ENCODE data around the gene CELF5.
"Not testable (repeated sequence)": the region's sequence is repeated elsewhere in the genome, so short reads cannot be mapped to it uniquely, and the experiment has no call there.

CELF5 gene

DNA sequence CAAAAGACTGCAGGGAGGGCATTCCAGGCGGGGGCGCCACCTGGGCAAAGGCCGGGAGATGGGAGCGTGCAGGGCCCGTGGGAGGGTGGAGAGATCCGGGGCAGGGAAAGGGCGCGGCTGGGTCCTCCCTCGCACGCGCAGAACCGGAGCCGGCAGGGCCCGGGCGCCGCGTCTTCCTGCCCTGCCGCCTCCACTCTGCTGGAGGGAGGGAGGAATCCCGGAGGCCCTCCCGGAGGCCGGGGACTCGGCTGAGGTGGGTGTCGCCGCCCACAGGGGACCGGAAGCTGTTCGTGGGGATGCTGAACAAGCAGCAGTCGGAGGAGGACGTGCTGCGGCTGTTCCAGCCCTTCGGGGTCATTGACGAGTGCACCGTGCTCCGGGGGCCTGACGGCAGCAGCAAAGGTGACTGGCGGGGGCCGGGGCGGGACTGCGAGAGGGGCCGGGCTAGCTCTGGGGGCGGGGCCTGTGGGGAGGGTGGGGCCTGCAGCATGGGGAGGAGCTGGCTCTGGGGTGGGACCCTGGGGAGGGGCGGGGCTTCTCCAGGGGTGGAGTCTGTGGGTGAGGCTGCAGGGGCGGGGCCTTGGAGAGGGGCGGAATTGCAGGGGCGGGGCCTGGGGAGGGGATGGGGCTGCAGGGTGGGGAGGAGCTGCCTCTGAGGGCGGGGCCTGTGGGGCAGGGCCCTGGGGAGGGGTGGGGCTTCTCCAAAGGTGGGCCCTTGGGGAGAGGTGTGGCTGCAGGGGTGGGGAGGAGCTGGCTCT, 51.3 kb downstream of the CELF5 start:
- peak; percentile 63 for DNase-seq

- DNase-seq: no peak
These were observed 51.9 kb downstream of the CELF5 start for GRCh38 chr19:3276341-3276799.

DNA sequence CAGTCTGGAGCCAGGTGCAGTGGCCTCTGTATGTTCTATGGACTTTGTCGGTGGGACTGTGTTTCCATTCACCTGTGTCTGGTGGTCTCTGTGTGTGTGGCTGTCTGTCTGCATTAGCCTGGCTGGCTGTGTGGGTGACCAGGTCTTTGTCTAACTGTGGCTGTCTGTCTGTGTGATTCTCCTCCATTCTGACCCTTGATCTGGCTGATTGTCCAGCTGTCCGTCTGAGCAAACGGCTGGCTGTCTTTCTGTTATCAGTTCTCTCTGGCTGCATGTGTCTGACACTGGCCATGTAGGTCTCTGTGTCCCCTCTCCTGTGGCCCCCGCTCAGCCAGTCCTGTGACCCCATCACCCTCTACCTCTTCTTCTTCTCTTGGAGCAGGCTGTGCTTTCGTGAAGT, 53.2 kb downstream of the CELF5 start:
- no peak for DNase-seq

- no peak for DNase-seq
These were observed 53.8 kb downstream of the CELF5 start for GRCh38 chr19:3278294-3278693.

DNA sequence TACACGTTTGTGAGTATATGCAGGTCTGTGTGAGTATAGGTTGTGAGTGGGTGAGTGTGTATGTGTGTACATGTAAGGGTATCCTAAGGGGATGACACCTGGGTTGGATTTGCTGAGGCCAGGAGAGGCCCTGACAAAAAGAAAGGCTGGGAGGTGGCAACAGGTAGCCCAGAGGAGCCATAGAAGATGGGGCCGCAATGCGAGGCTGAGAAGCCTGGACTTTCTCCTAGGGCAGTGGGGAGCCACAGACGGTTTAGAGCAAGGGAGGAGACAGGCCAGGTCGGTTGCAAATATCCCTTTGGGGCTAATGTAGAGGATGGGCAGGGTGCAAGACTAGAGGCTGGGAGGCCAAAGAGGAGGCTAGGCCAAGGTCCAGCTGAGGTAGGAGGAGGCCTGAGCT, 54.3 kb downstream of the CELF5 start:
- no peak for DNase-seq

DNA sequence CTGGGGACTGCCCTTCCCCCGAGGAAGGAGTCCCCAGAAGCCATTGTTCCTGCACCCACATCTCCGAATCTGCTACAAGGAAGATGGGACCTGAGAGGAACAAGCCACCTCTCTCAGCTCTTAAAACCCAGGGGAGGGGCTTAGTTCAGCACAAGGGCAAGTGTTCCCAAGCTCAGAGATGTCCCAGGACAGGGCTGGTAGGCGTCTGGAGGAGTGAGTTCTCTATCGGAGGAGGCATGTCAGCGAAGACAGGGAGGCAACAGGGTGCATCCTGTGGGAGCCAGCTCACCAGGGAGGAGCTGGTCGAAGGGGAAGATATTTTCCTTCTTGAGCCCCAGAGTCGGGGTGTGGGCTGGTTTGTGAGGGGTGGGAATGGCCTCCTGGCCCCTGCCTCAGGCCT, 54.8 kb downstream of the CELF5 start:
- no peak for DNase-seq

GRCh38 chr19:3281026-3281425, 56.6 kb downstream of the CELF5 start:
- DNase-seq: no peak

- no peak for DNase-seq
These were observed 57.7 kb downstream of the CELF5 start for GRCh38 chr19:3282155-3282554.

DNA sequence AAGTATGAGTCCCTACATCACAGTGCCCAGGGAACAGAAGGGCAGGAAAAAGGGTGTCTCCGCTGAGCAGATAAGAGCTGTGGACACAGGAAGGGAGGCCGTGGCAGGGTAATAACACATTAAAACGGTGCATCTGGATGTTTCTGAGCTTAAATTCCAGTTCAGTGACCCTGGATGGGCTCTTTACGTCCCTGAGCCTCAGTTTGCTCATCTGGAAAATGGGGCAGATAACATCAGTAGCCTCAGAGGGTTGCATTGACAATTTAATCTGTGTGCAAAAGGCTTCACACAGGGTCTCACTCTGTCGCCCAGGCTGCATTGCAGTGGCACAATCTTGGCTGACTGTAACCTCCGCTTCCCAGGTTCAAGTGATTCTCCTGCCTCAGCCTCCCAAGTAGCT, 58.1 kb downstream of the CELF5 start:
- no peak for DNase-seq

DNA sequence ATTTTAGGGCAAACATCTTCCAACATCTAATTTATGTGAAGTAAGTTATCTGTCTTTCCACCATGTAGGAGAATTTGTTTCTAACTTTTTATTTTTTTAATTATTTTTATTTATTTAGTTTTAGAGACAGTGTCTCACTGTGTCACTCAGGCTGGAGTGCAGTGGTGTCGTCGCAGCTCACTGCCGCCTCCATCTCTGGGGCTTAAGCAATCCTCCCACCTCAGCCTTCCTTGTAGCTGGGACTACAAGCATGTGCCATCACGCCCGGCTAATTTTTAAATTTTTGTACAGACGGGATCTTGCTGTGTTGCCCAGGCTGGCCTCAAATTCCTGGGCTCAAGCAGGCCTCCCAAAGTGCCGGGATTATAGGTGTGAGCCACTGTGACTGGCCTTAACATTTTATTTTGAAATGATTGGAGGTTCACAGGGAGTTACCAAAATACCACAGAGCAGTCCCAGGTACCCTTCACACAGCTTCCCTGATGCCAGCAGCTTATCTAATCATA, 58.8 kb downstream of the CELF5 start:
- DNase-seq: no peak

DNA sequence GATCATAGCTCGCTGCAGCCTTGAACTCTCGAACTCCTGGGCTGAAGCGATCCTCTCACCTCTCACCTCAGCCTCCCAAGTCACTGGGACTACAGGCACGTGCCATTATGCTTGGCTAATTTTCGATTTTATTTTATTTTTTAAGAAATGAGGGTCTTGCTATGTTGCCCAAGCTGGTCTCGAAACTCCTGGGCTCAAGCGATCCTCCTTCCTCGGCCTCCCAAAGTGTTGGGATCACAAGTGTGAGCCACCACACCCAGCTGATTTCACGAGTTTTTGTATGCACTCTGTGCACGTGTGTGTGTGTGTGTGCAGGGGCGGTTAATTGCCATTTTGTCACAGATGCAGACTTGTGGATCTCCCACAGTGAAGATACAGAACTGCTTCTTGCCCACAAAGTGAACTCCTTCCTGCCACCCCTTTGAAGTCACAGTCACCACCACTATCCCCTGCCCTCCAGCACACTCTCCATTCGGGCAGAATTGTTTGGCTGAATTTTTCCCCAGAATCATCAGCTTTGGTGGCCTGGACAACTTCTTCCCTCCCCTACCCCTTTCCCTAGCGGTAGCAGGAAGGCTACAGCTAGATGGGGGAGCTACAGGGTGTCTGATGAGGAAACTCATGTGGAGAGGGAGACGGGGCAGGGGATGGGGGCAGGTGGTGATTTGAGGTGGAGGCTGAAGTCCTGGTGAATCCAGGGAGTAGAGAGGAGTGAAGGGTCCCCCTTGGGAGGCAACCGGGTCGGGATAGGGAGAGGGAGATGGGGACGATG, 59.6 kb downstream of the CELF5 start:
- DNase-seq: no peak

DNA sequence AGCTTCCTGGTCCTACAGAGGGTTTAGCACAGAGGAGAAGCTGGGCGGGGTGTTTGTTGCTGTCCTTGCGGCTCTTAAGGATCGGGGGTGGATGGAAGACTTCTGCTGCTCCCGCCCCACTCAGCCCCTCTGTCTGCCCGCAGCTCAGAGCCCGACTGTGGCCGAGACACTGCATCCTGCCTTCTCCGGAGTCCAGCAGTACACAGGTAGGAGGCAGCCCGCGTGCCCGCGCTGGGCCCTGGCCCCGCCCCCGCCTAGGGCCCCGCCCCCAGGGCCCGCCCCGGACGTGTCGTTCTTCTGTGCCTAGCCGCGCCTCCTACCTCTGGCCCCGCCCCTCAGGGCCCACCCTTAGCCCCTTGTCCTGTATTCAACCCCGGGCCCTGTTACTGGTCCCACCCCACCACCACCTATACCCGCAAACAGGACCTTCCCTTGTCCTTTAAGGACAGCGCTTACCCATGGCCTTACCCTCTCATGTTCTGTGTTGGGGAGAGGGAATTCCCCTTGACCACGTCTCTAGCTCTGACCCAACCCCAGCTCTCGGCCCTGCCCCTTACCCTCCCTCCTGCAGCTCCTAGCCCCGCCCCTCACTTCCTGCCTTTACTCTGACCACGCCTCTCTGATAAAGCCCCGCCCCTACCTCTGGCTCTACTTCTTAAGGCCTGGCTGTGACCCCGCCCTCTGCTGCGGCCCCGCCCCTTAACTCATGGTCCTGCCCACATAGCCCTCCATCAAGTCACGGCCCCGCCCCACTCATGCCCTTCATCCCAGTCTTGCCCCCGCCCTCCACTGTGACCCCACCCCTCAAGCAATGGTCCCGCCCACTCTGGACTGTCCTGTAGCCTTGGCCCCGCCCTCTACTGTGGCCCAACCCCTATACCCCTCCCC, 60.5 kb downstream of the CELF5 start:
- DNase-seq: no peak

DNA sequence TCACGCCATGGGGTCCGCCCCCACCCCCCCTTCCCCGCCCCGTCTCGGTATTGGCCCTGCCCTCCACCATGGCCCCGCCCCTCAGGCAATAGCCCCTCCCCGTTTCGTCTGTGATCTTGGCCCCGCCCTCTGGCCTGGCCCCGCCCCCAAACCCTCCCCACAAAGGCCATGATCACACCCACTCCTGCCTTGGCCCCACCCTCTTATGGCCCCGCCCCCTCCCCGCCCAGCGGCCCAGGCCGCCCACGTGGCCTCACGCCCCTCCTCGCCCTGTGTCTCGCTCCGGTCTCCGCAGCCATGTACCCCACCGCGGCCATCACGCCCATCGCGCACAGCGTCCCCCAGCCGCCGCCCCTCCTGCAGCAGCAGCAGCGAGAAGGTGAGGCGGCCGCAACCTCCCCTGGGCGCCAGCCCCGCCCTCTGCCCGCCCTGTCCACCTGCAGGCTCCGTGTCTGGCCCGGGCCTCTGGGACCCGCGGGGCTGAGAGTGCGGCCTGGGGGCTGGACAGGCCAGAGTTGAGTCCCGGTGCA, 61.3 kb downstream of the CELF5 start:
- no peak for DNase-seq

DNA sequence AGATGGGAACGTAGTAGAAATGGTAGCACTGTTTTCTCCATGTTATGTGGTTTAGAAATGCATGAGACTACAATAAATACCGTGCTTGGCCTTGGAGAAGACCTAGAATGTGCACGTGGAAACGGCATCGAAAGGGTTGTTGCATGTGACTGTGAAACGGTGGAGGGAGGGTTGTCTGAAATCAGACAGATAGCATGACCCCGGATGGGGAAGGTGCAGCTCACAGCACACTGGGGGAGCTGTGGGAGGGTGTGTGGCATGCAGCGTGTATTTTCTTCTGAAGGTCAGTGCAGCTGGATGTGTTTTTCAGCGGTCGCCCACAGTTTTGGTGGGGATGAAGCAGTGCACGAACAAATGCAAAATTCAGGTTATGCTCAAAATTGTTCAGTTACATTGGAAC, 63.4 kb downstream of the CELF5 start:
- DNase-seq: no peak

- DNase-seq: not testable (repeated sequence)
These were observed 64.0 kb downstream of the CELF5 start for GRCh38 chr19:3288437-3288836.

DNA sequence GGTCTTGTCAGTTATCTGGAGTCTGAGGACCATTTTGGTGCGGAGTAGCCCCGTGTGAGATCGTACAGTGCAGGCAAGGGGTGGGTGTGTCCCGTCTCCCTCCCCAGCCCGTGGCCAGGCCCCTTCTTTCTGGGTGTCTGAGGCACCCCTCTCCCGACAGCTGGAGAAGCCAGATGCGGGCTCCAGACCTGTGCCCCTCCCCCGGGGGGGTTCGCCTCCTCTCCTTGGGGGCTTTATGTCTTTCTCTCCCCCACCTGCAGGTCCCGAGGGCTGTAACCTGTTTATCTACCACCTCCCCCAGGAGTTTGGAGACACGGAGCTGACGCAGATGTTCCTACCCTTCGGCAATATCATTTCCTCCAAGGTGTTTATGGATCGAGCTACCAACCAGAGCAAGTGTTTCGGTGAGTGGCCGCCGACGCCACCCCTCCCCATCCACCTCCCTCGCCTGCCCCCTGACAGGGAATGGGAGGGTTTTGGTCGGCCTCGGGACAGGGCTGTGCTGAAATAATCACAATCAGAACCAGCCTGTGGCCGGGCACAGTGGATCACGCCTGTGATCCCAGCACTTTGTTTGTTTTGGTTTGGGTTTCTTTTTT, 65.6 kb downstream of the CELF5 start:
- no peak for DNase-seq

DNA sequence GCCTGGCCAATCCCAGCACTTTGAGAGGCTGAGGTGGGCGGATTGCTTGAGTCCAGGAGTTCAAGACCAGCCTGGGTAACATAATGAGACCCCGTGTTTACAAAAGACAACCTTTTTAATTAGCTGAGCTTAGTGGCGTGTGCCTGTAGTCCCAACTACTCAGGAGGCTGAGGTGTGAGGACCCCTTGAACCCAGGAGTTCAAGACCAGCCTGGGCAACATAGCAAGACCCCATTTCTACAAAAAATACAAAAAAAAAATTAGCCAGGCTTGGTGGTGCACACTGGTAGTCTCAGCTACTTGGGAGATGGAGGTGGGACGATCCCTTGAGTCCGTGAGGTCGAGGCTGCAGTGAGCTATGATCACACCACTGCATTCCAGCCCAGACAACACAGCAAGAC, 66.4 kb downstream of the CELF5 start:
- not testable (repeated sequence) for DNase-seq

GRCh38 chr19:3291644-3292043, 67.2 kb downstream of the CELF5 start:
- DNase-seq: no peak

DNA sequence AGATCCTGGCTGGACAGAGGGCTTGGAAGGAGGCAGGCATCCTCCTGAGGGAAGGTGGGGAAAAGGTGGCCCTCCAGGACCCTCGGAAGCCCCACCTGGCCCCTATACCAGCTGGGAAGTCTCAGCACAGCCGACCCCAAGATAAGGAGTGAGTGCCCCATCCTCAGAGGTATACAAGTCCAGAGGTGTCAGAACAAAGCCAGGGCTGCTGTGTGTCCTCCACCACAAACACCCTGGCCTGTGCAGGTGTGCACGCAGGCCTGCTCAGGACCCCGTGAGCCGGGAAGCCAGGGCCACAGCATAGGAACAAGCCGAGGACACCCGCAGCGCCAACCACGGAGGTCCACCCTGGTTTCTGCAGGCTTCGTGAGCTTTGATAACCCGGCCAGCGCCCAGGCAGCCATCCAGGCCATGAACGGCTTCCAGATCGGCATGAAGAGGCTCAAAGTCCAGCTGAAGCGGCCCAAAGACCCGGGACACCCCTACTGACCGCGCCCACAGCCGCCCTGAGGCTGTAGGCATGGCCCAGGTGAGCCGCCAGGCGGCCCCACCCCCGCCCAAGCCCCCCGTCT, 68.6 kb downstream of the CELF5 start:
- DNase-seq: no peak

DNA sequence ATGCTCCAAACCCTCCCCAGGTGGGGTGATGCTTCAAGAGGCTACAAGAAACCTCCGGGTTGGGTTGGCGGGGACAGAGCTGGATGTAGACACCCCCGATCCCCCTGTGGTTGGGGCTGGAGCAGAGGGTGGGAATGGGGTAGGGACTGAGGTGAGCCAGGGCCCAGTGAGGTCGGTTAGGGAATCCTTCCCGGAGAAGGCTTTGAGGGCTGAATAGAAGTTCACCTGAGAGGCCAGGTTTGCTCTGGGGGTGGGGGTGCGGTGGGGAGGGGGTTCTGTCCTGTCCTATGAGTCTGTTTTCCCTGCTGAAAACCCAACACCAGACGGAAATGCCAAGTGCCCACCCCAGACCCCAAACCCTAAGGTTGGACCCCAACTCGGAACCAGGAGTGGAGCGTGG, 69.1 kb downstream of the CELF5 start:
- no peak for DNase-seq

DNA sequence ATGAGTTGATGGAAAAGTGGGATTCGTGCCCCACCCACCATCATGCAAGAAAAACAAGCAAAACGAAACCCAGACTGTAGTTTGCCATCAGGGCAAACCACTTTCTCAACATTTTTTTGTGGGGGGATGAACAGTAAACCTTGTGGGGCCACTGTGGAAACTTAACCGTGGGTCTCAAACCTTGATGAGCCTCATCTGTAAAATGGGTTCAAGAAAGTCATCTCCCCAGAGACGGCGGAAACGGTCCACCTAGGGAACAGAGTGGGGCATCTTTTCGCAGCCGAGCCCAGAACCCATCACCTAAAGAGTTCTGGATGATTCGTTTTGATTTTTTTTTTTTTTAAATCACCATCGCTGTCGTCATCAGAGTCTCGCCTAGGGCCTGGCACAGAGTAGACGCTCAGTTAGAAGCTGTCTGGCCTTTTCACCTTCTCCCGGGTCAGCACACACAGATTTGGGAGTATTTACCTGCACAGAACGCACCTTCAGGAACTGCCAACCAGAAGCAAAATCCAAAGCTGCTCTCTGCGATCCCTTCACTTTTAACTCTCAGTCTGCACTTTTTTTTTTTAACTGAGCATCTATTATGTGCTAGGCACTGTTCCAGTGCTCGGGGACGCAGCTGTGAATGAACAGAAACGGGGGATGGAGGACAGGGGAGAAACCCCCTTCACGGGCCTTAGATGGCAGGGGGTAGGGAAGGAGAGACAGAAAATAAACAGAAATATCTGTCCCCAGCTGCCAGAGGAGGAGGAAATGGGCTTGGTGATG, 69.8 kb downstream of the CELF5 start:
- DNase-seq: no peak
